K562 (cell line): ENCODE measurements around the gene ATP6V0E1. TPM values are rescaled to one million over a fixed set of nuclear protein-coding genes. Genes with fewer than 3 reads are reported as not detected.
A peak's percentile ranks its signal among the peaks of the same experiment; 100 is the strongest.

Experiments used
- ATAC-seq: fragments of 200-7000 bp; cut with Tn5 transposase; 3 replicates; pipeline ENCODE4 v1.9.1; 2020; ENCODE audit warnings: moderate library complexity
- BruUV-seq: library from RNA; stranded (reverse); fragments of 400-500 nt; replicated peaks from 2 replicates; lab custom pipeline; 2021; lab: Mats Ljungman, UMichigan
- CTCF ChIA-PET: fragments of 300-600 bp; formaldehyde crosslinking; extraction: SDS; loops from one replicate; lab custom pipeline; 2021; ENCODE audit warnings: low intra/inter-chr PET ratio; lab: Yijun Ruan, JAX
- POLR2A ChIA-PET: fragments of 300-600, 350-650 bp; sonication (Branson Sonifier 250); formaldehyde crosslinking; extraction: SDS; loops from one replicate; lab custom pipeline; 2021; ENCODE audit warnings: antibody characterized with exemption, inconsistent platforms; lab: Yijun Ruan, JAX
- DNase-seq, 4 experiments: peaks; one replicate each; pipeline versions ENCODE4 v3.0.0 to v3.0.0-alpha.2; 2011 to 2018; ENCODE audit warnings: low spot score in 3 of 4, mixed read lengths in 3 of 4; ENCODE audit errors: extremely low read depth in 1 of 4
- FAIRE-seq: peaks from 2 replicates; lab custom pipeline; 2011; peaks lifted over from hg19 to GRCh38; lab: Jason Lieb, UNC
- H2AFZ ChIP-seq: 2 replicates; pipeline ENCODE4 v1.6.0; 2011; ENCODE audit warnings: low read depth, low read length, control low read depth, inconsistent platforms
- H3K27ac ChIP-seq: fragments of 200-600 bp; 3 replicates; pipeline ENCODE4 v1.8.0; 2011; ENCODE audit warnings: low read depth, mild to moderate bottlenecking, control low read depth, inconsistent platforms, low read length, moderate library complexity, mixed read lengths; ENCODE audit errors: extremely low read depth
- H3K27me3 ChIP-seq, 2 experiments: fragments of 300-600 bp in 1 of 2; 2 replicates in 1 of 2; 3 replicates in 1 of 2; pipeline versions ENCODE4 v1.6.0 to v1.8.0; 2011; ENCODE audit warnings: inconsistent platforms in 2 of 2, low read length in 2 of 2, mild to moderate bottlenecking in 1 of 2, mixed read lengths in 1 of 2, moderate library complexity in 1 of 2; ENCODE audit not compliant: control insufficient read depth in 2 of 2, insufficient read depth in 2 of 2
- H3K36me3 ChIP-seq: fragments of 300-600 bp; 3 replicates; pipeline ENCODE4 v1.8.0; 2011; ENCODE audit warnings: mild to moderate bottlenecking, low read length, inconsistent platforms; ENCODE audit not compliant: control insufficient read depth, insufficient read depth
- H3K4me1 ChIP-seq, 2 experiments: fragments of 200-600 bp in 1 of 2; replicated peaks in 1 of 2; 2 replicates in 1 of 2; 3 replicates in 1 of 2; pipeline versions ENCODE4 v1.5.1 to v1.8.0; 2011; ENCODE audit warnings: inconsistent platforms in 2 of 2, low read length in 2 of 2, mild to moderate bottlenecking in 1 of 2, mixed read lengths in 1 of 2, moderate library complexity in 1 of 2; ENCODE audit not compliant: control insufficient read depth in 2 of 2, insufficient read depth in 2 of 2
- H3K4me2 ChIP-seq: 2 replicates; pipeline ENCODE4 v1.6.1; 2011; ENCODE audit warnings: low read length, control low read depth, inconsistent platforms, mixed read lengths; ENCODE audit not compliant: insufficient read depth
- H3K4me3 ChIP-seq: fragments of 200-600 bp; sonication (generic), shearing (Covaris generic); 2 replicates; pipeline ENCODE4 v1.5.1; 2016; ENCODE audit warnings: control low read depth, inconsistent platforms
- H3K79me2 ChIP-seq: fragments of 200-600 bp; 3 replicates; pipeline ENCODE4 v1.8.0; 2011; ENCODE audit warnings: low read length, inconsistent platforms; ENCODE audit not compliant: control insufficient read depth, insufficient read depth
- H3K9ac ChIP-seq, 2 experiments: 2 replicates each; pipeline versions ENCODE4 v1.6.0 to v1.6.1; 2011; ENCODE audit warnings: low read depth in 2 of 2, low read length in 2 of 2, control low read depth in 1 of 2, inconsistent platforms in 1 of 2, mild to moderate bottlenecking in 1 of 2, mixed read lengths in 1 of 2; ENCODE audit not compliant: insufficient read depth in 1 of 2
- H3K9me1 ChIP-seq: one replicate; pipeline ENCODE4 v1.6.0; 2011; ENCODE audit warnings: inconsistent platforms, mild to moderate bottlenecking, low read length, moderate library complexity; ENCODE audit not compliant: control insufficient read depth, insufficient read depth
- H3K9me3 ChIP-seq: replicated peaks from 2 replicates; pipeline ENCODE4 v1.5.1; 2011; ENCODE audit warnings: low read depth, low read length, inconsistent platforms; ENCODE audit not compliant: control insufficient read depth, insufficient read depth
- H4K20me1 ChIP-seq: replicated peaks from 2 replicates; pipeline ENCODE4 v1.6.1; 2011; ENCODE audit warnings: low read length, inconsistent platforms, mixed read lengths; ENCODE audit not compliant: control insufficient read depth, insufficient read depth
- GTF2A2 ChIP-seq: IDR thresholded peaks from 2 replicates; pipeline ENCODE4 v1.6.1; 2016; ENCODE audit warnings: mild to moderate bottlenecking, missing genetic modification characterization, missing compliant biosample characterization
- KDM1A ChIP-seq, 2 experiments: fragments of 450-650 bp; IDR thresholded peaks; 2 replicates each; pipeline ENCODE4 v1.6.1; 2016; ENCODE audit warnings: mild to moderate bottlenecking in 2 of 2
- RBM25 ChIP-seq: fragments of 200-400 bp; formaldehyde crosslinking; IDR thresholded peaks from 2 replicates; pipeline ENCODE4 v1.6.1; 2018; ENCODE audit warnings: low read length, low read depth, moderate library complexity; ENCODE audit not compliant: severe bottlenecking
- WGBS: fragments of 100-300 bp; shearing (Covaris generic); methylation state at CpG from one replicate; pipeline ENCODE4 v1.1.6; 2016; ENCODE audit warnings: low coverage, mixed read lengths; ENCODE audit not compliant: insufficient coverage; ENCODE audit errors: missing lambda C conversion rate; 5-methylcytosine and 5-hydroxymethylcytosine counted together
- in situ Hi-C: fragments of 300-500 bp; cut with MboI; formaldehyde crosslinking; loops from 4 replicates; pipeline ENCODE4 v1.15.0; 2018; ENCODE audit warnings: inconsistent platforms, mixed read lengths
- intact Hi-C: fragments of 100-400 bp; cut with micrococcal nuclease; formaldehyde crosslinking; loops from 2 replicates; pipeline ENCODE4 v1.14.2; 2022
- polyA plus RNA-seq, 8 experiments: library from polyadenylated mRNA; depleted of rRNA in 4 of 8; stranded (reverse) in 5 of 8; unstranded in 3 of 8; fragments of >200 nt; fragmentation: Nextera tagmentation in 2 of 8; fragmentation: Illumina TruSeq in 1 of 8; extraction: Ambion mirVana in 2 of 8; extraction: Trizol in 1 of 8; gene quantifications; 2 replicates each; pipeline versions ENCODE4 v1.2.1 to v1.2.3, GENCODE V29; 2011 to 2014; ENCODE audit warnings: inconsistent platforms in 1 of 8, missing spikeins in 1 of 8
- total RNA-seq, 7 experiments: library from RNA; depleted of rRNA in 6 of 7; stranded (reverse); fragments of >200 nt in 6 of 7; fragmentation: Illumina TruSeq in 2 of 7; extraction: Trizol in 2 of 7; gene quantifications; 2 replicates each; pipeline versions ENCODE4 v1.2.1 to v1.2.3, GENCODE V29; 2011 to 2021; ENCODE audit warnings: low replicate concordance in 1 of 7
- TF ChIP-seq, protein P1 (sequence below): fragments of 450-650 bp; IDR thresholded peaks from 2 replicates; pipeline ENCODE4 v1.6.1; 2016; ENCODE audit warnings: mild to moderate bottlenecking, moderate library complexity

The ATP6V0E1 gene
- total and polyA plus RNA-seq, 9 of the 15 experiments (the other 6 are each of a cell fraction or from before 2014, with no cell fraction given): 63.8 to 395 (median 112) TPM

DNA sequence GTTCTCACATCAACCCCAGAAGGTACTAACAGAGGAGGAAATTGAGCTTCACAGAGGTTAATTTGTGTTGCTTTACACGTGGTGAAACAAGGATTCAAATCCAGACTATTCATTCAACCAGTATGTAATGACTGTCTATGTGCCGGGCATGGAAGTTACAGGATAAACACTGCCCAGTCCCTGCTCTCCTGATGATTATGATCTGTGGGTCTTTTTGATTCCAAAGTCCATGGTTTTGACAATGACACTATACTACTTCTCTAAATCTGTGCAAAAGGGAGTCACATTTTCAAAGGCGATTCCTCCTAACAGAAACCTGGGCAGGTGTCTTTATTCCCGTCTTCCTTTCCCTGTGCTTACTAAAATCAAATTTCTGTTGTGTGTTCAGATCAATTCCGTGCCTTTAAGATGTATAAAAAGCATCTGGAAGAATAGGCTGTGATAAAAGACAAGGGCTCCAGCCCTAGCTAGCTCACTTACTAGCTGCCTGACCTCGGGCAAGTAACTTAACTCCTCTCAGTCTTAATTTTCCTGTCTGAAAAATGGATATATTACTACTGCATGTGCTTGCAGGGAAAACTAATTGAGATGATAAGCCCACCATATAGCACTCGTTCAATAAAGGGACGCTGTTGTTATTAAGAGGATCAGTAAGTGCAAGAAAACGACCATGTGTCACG is 71.6 kb downstream of the ATP6V0E1 start:
- Histone ChIP-seq H3K27me3 (no peaks in the 10 kb centered on the region), H2AFZ (peak overlapping the region; percentile 97), H4K20me1 (no peaks in the 10 kb centered on the region), H3K4me1 (peaks cover 13 to 16% of the 10 kb centered on the region in 2 experiments; a peak in 3 of 5 replicates), H3K4me3 (peak overlapping the region; percentile 99), H3K9ac (peak overlapping the region in 1 of 2 experiments; percentile 66; a peak in 2 of 4 replicates), H3K9me3 (no peaks in the 10 kb centered on the region), H3K27ac (peak overlapping the region; percentile 27; the same call in 1 of the 3 replicates), H3K79me2 (peaks cover 13% of the 10 kb centered on the region), H3K4me2 (peak overlapping the region; percentile 94), H3K9me1 (no peaks in the 10 kb centered on the region), H3K36me3 (no peaks in the 10 kb centered on the region)
- TF ChIP-seq, protein P1, sequence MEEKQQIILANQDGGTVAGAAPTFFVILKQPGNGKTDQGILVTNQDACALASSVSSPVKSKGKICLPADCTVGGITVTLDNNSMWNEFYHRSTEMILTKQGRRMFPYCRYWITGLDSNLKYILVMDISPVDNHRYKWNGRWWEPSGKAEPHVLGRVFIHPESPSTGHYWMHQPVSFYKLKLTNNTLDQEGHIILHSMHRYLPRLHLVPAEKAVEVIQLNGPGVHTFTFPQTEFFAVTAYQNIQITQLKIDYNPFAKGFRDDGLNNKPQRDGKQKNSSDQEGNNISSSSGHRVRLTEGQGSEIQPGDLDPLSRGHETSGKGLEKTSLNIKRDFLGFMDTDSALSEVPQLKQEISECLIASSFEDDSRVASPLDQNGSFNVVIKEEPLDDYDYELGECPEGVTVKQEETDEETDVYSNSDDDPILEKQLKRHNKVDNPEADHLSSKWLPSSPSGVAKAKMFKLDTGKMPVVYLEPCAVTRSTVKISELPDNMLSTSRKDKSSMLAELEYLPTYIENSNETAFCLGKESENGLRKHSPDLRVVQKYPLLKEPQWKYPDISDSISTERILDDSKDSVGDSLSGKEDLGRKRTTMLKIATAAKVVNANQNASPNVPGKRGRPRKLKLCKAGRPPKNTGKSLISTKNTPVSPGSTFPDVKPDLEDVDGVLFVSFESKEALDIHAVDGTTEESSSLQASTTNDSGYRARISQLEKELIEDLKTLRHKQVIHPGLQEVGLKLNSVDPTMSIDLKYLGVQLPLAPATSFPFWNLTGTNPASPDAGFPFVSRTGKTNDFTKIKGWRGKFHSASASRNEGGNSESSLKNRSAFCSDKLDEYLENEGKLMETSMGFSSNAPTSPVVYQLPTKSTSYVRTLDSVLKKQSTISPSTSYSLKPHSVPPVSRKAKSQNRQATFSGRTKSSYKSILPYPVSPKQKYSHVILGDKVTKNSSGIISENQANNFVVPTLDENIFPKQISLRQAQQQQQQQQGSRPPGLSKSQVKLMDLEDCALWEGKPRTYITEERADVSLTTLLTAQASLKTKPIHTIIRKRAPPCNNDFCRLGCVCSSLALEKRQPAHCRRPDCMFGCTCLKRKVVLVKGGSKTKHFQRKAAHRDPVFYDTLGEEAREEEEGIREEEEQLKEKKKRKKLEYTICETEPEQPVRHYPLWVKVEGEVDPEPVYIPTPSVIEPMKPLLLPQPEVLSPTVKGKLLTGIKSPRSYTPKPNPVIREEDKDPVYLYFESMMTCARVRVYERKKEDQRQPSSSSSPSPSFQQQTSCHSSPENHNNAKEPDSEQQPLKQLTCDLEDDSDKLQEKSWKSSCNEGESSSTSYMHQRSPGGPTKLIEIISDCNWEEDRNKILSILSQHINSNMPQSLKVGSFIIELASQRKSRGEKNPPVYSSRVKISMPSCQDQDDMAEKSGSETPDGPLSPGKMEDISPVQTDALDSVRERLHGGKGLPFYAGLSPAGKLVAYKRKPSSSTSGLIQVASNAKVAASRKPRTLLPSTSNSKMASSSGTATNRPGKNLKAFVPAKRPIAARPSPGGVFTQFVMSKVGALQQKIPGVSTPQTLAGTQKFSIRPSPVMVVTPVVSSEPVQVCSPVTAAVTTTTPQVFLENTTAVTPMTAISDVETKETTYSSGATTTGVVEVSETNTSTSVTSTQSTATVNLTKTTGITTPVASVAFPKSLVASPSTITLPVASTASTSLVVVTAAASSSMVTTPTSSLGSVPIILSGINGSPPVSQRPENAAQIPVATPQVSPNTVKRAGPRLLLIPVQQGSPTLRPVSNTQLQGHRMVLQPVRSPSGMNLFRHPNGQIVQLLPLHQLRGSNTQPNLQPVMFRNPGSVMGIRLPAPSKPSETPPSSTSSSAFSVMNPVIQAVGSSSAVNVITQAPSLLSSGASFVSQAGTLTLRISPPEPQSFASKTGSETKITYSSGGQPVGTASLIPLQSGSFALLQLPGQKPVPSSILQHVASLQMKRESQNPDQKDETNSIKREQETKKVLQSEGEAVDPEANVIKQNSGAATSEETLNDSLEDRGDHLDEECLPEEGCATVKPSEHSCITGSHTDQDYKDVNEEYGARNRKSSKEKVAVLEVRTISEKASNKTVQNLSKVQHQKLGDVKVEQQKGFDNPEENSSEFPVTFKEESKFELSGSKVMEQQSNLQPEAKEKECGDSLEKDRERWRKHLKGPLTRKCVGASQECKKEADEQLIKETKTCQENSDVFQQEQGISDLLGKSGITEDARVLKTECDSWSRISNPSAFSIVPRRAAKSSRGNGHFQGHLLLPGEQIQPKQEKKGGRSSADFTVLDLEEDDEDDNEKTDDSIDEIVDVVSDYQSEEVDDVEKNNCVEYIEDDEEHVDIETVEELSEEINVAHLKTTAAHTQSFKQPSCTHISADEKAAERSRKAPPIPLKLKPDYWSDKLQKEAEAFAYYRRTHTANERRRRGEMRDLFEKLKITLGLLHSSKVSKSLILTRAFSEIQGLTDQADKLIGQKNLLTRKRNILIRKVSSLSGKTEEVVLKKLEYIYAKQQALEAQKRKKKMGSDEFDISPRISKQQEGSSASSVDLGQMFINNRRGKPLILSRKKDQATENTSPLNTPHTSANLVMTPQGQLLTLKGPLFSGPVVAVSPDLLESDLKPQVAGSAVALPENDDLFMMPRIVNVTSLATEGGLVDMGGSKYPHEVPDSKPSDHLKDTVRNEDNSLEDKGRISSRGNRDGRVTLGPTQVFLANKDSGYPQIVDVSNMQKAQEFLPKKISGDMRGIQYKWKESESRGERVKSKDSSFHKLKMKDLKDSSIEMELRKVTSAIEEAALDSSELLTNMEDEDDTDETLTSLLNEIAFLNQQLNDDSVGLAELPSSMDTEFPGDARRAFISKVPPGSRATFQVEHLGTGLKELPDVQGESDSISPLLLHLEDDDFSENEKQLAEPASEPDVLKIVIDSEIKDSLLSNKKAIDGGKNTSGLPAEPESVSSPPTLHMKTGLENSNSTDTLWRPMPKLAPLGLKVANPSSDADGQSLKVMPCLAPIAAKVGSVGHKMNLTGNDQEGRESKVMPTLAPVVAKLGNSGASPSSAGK: 0 out of 2 replicates have a peak, but pooled peaks have one; percentile 9
- TF ChIP-seq RBM25 (peak; percentile 17), KDM1A (IDR thresholded peaks at IDR 0.05) (0 out of 4 replicates have a peak, but pooled peaks of 1 of the 2 experiments have one; percentile 25), GTF2A2 (tag) (no peak)
- intact Hi-C loops: no loop called here
- no peak for ATAC-seq
- no peak for DNase-seq
- in situ Hi-C loops: no loop called here
- BruUV-seq: no TSS peak
- 20% methylated on average over 10 of the region's 10 CpGs for WGBS
- FAIRE-seq: no peak
- ChIA-PET CTCF (no interaction called here), POLR2A (interaction anchor here (1.2 kb wide), 1 partner anchor 9 kb away, joined by 3 read pairs; no protein-coding TSS in a partner anchor)
